OCI-LY7 (cell line): Measurements from ENCODE around the gene SREBF1. TPM values are rescaled to one million over a fixed set of nuclear protein-coding genes. Genes with fewer than 3 reads are reported as not detected.

Experiments
- Bru-seq: library from RNA; stranded (reverse); fragments of 400-500 nt; gene quantifications from one replicate; lab custom pipeline; 2021; lab: Mats Ljungman, UMichigan
- BruChase-seq, 2 experiments: library from RNA; stranded (reverse); fragments of 400-500 nt; gene quantifications; one replicate each; lab custom pipeline; 2021; lab: Mats Ljungman, UMichigan
- BruUV-seq: library from RNA; stranded (reverse); fragments of 400-500 nt; replicated peaks from 2 replicates; lab custom pipeline; 2021; lab: Mats Ljungman, UMichigan
- CTCF ChIA-PET: fragments of 300-600 bp; sonication (Branson Sonifier 250); formaldehyde crosslinking; loops from one replicate; lab custom pipeline; 2022; ENCODE audit warnings: antibody characterized with exemption; ENCODE audit not compliant: unreplicated experiment; lab: Charles Lee
- POLR2A ChIA-PET: fragments of 300-600 bp; sonication (Branson Sonifier 250); formaldehyde crosslinking; loops from one replicate; lab custom pipeline; 2022; ENCODE audit warnings: antibody characterized with exemption; lab: Charles Lee
- DNase-seq: peaks from one replicate; pipeline ENCODE4 v3.0.0-alpha.2; 2015; ENCODE audit warnings: low spot score
- H2AFZ ChIP-seq: fragments of 200-600 bp; sonication (generic), shearing (Covaris generic); 2 replicates; pipeline ENCODE4 v1.6.1; 2014; ENCODE audit warnings: mild to moderate bottlenecking, antibody characterized with exemption, low read length, moderate library complexity
- H3K27ac ChIP-seq: fragments of 200-600 bp; sonication (generic); 2 replicates; pipeline ENCODE4 v1.5.1; 2014; ENCODE audit warnings: mixed run types, low read depth, mild to moderate bottlenecking, moderate library complexity, low read length, inconsistent platforms; ENCODE audit not compliant: poor library complexity, severe bottlenecking
- H3K36me3 ChIP-seq: fragments of 200-600 bp; sonication (generic); 2 replicates; pipeline ENCODE4 v1.6.1; 2014; ENCODE audit warnings: mild to moderate bottlenecking, antibody characterized with exemption, low read length, moderate library complexity, mixed read lengths; ENCODE audit not compliant: insufficient read depth
- H3K4me1 ChIP-seq: fragments of 200-600 bp; sonication (generic); 2 replicates; pipeline ENCODE4 v1.5.1; 2014; ENCODE audit warnings: mild to moderate bottlenecking, low read length; ENCODE audit not compliant: insufficient read depth, poor library complexity, severe bottlenecking
- H3K4me2 ChIP-seq: fragments of 200-600 bp; sonication (generic); 2 replicates; pipeline ENCODE4 v1.6.1; 2014; ENCODE audit warnings: mild to moderate bottlenecking, low read length
- H3K4me3 ChIP-seq: fragments of 200-600 bp; sonication (generic); 2 replicates; pipeline ENCODE4 v1.5.1; 2014; ENCODE audit warnings: mild to moderate bottlenecking, low read depth, low read length; ENCODE audit not compliant: poor library complexity, severe bottlenecking
- H3K79me2 ChIP-seq: fragments of 200-600 bp; sonication (generic); 2 replicates; pipeline ENCODE4 v1.6.1; 2016; ENCODE audit warnings: low read depth, mild to moderate bottlenecking, low read length, moderate library complexity, mixed read lengths; ENCODE audit not compliant: insufficient read depth
- H3K9me2 ChIP-seq: fragments of 200-600 bp; sonication (generic); 2 replicates; pipeline ENCODE4 v1.6.1; 2016; ENCODE audit warnings: mild to moderate bottlenecking, low read length, mixed read lengths; ENCODE audit not compliant: insufficient read depth
- H3K9me3 ChIP-seq: fragments of 200-600 bp; sonication (generic); 2 replicates; pipeline ENCODE4 v1.6.1; 2014; ENCODE audit warnings: mild to moderate bottlenecking, mixed run types, low read length, mixed read lengths
- H4K20me1 ChIP-seq: fragments of 200-600 bp; sonication (generic); 2 replicates; pipeline ENCODE4 v1.6.1; 2014; ENCODE audit warnings: mild to moderate bottlenecking, antibody characterized with exemption, low read length, moderate library complexity, mixed read lengths; ENCODE audit not compliant: insufficient read depth
- CTCF ChIP-seq: fragments of 200-600 bp; sonication (generic); conservative IDR thresholded peaks from 2 replicates; pipeline ENCODE4 v1.5.1; 2014; ENCODE audit warnings: mild to moderate bottlenecking, antibody characterized with exemption, low read length, moderate library complexity, mixed read lengths
- EZH2phosphoT487 ChIP-seq: fragments of 200-600 bp; sonication (generic); IDR thresholded peaks from 2 replicates; pipeline ENCODE4 v1.6.1; 2018; ENCODE audit warnings: low read depth, borderline replicate concordance, mild to moderate bottlenecking, mixed run types, antibody characterized with exemption, low read length, moderate library complexity, mixed read lengths
- intact Hi-C: fragments of 100-400 bp; cut with micrococcal nuclease; formaldehyde crosslinking; loops from one replicate; pipeline ENCODE4 v1.10.0; 2022; ENCODE audit not compliant: unreplicated experiment
- long read RNA-seq: library from polyadenylated mRNA; stranded (forward); transcript quantifications from one replicate; pipeline ENCODE4 v2.0.0, GENCODE V29; 2022
- total RNA-seq, 2 experiments: library from RNA; depleted of rRNA in 1 of 2; stranded (reverse); fragments of >200 nt in 1 of 2; shearing (Covaris generic) in 1 of 2; gene quantifications; 2 replicates each; pipeline ENCODE4 v1.2.3, GENCODE V29; 2014 to 2022

The SREBF1 gene
- total RNA-seq (2014; rRNA removed; shearing (Covaris generic)) (48.4 and 70.4 TPM in 2 replicates), total RNA-seq (2022) (187 and 213 TPM in 2 replicates), Bru-seq, nascent RNA (percentile 74 among the genes with signal in this experiment), BruChase-seq, experiment 1, labeled RNA remaining after a 6-hour chase (percentile 86 among the genes with signal in this experiment), BruChase-seq, experiment 2, labeled RNA remaining after a 2-hour chase (percentile 86 among the genes with signal in this experiment)
- long read RNA-seq, full-length matches to known transcripts = 93 of 287 reads
- long read RNA-seq, partial matches to known transcripts = 108 of 287 reads
- long read RNA-seq, other reads (novel, unspliced or antisense) = 86 of 287 reads

DNA sequence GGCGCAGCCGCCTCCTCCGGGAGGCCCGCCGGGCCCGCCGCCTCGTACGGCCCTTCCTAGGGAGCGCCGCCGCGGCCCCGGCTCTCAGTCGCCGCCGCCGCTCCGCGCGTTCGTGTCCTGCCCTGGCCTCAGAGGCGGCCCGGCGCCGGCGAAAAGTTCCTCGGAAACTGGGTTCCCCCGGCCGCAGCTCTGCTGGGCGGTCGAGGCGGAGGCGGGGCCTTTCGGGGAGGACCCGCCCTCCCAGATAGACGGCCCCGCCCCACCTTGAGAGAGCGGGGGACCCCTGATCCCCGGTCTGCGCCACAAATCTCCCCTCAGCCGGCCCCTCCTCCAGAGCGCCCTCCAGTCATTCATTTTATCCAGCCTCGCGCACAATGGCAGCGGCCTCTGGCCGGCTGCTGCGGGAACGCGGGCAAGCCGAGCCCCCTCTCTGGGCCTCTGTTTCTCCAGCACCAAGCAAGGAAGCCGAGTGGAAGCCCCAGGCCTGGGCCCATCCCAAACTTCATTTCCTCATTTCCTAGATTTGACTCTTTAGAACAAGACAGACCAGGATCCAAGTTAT lies at the start of gene SREBF1:
Gene SREBF1 (minus strand): TSS at position 169 of the 562 bp plus-strand sequence. CDS start 169 bp downstream, outside the sequence.
- CTCF ChIA-PET = interaction anchor here (1.3 to 1.5 kb wide), 3 partner anchors 9 to 16 kb away, joined by 3 to 4 read pairs (median 4); no protein-coding TSS in a partner anchor
- BruUV-seq = no TSS peak
- TF ChIP-seq EZH2phosphoT487 (no peak), CTCF (no peak)
- H3K4me1 ChIP-seq = peaks cover 73% of the 10 kb centered on the region
- peaks cover 19% of the 10 kb centered on the region for H3K36me3 ChIP-seq
- no peak within 1 kb of the TSS for H2AFZ ChIP-seq
- H3K9me3 ChIP-seq = no peaks in the 10 kb centered on the region
- peak within 1 kb of the TSS; percentile 93 for H3K4me2 ChIP-seq
- peak within 1 kb of the TSS; percentile 77 for H3K4me3 ChIP-seq
- POLR2A ChIA-PET = interaction anchor here (0.5 to 2.5 kb wide), 11 partner anchors 10 to 253 kb away, joined by 3 to 10 read pairs (median 5); no protein-coding TSS in a partner anchor
- H3K9me2 ChIP-seq = no peaks in the 10 kb centered on the region
- peaks cover 39% of the 10 kb centered on the region for H3K79me2 ChIP-seq
- peak within 1 kb of the TSS; percentile 88 for H3K27ac ChIP-seq
- H4K20me1 ChIP-seq = no peaks in the 10 kb centered on the region
- intact Hi-C loops = loop anchor here (1.0 to 2.0 kb wide), 2 partner anchors 14 to 80 kb away; no protein-coding TSS in a partner anchor
- DNase-seq = peak; percentile 77

- no peak overlapping the region for H3K4me3 ChIP-seq
- no peaks in the 10 kb centered on the region for H3K36me3 ChIP-seq
- H3K4me2 ChIP-seq = no peak overlapping the region
- no peaks in the 10 kb centered on the region for H4K20me1 ChIP-seq
- BruUV-seq = no TSS peak
- no peak overlapping the region for H2AFZ ChIP-seq
- no peaks in the 10 kb centered on the region for H3K9me3 ChIP-seq
- no peak for TF ChIP-seq CTCF
- no peak for TF ChIP-seq EZH2phosphoT487
- CTCF ChIA-PET = no interaction called here
- POLR2A ChIA-PET = no interaction called here
- no peaks in the 10 kb centered on the region for H3K79me2 ChIP-seq
- peaks cover 7% of the 10 kb centered on the region for H3K4me1 ChIP-seq
- H3K9me2 ChIP-seq = no peaks in the 10 kb centered on the region
- peak; percentile 35 for DNase-seq
- intact Hi-C loops = no loop called here
- H3K27ac ChIP-seq = no peak overlapping the region
Observed at GRCh38 chr17:17886226-17886625, 49.4 kb upstream of the SREBF1 start.
